Activated naive CD8-positive, alpha-beta T cell treated with anti-CD3 and anti-CD28 coated beads for 36 hours (primary cell): Measurements from ENCODE around the gene SH2D4B. TPM values are rescaled to one million over a fixed set of nuclear protein-coding genes. Genes with fewer than 3 reads are reported as not detected.

ENCODE experiments used
- total RNA-seq, 2 experiments: library from RNA; stranded (reverse); gene quantifications; one replicate each; pipeline ENCODE4 v1.2.3, GENCODE V29; 2021

The SH2D4B gene
- total RNA-seq, 2 experiments from 2014 or later: 0.08 to 0.18 TPM

Other genes starting within 250 kb of the SH2D4B start
- gene MAT1A, start 248.2 kb upstream of the SH2D4B start, total RNA-seq: not detected
- gene DYDC1, start 181.1 kb upstream of the SH2D4B start, total RNA-seq: not detected
- under 1 TPM in 1 of 2 experiments, not detected in 1; 0.42 TPM for gene DYDC2, start 181.1 kb upstream of the SH2D4B start, total RNA-seq
- 10 to 100 TPM; 23.3 to 24.5 TPM for gene PRXL2A, start 129.4 kb upstream of the SH2D4B start, total RNA-seq
- gene TSPAN14, start 83.6 kb upstream of the SH2D4B start, total RNA-seq: 10 to 100 TPM; 39.6 to 40.4 TPM